Fibroblast of peridontal ligament (primary cell): Measurements from ENCODE around the gene LRIG1.

Experiments
- DNase-seq: peaks from one replicate; pipeline ENCODE4 v3.0.0-alpha.2; 2010; ENCODE audit errors: extremely low read depth

LRIG1 gene

GRCh38 chr3:66403323-66403990, 97.4 kb downstream of the LRIG1 start:
- DNase-seq: peak; percentile 59

GRCh38 chr3:66402596-66403290, 98.1 kb downstream of the LRIG1 start:
- DNase-seq: no peak

- no peak for DNase-seq
These were observed 98.9 kb downstream of the LRIG1 start for GRCh38 chr3:66401675-66402491.

- no peak for DNase-seq
These were observed 99.7 kb downstream of the LRIG1 start for GRCh38 chr3:66401157-66401550.

DNA sequence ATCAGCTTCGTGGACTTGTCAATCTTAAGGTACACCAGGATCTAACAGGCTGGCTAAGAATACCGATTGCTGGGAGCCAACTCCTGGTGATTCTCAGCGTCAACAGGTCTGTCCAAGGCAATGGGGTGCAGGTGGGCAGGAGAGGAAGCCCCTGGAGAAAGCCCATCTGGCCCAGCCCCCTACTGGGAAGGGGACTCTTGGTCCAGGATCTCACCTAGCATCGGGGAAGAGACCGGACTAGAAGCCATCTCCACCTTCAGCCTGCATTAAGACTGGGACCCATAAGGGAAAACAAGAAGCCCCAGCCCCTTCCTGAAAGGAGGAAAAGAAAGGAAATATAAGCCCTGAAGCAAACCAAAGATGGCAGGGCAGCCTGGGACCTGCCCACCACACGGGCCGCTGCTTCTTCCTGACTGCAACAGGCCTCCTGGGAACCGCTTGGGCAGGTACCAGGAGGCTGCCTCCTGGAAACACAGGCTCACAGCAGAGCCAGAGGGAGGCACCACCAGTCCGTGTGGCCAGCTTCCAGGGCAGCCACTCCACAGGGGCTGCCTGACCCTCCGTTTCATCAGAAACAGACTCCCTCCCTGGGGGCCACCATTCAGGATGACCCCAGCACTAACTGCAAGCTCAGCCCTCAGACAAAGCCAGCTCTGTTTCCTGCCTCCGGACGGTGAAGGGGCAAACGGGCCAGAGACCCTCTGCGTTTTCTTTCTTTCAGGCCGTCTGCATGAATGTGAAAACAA, 100.2 kb downstream of the LRIG1 start:
- DNase-seq: no peak

DNA sequence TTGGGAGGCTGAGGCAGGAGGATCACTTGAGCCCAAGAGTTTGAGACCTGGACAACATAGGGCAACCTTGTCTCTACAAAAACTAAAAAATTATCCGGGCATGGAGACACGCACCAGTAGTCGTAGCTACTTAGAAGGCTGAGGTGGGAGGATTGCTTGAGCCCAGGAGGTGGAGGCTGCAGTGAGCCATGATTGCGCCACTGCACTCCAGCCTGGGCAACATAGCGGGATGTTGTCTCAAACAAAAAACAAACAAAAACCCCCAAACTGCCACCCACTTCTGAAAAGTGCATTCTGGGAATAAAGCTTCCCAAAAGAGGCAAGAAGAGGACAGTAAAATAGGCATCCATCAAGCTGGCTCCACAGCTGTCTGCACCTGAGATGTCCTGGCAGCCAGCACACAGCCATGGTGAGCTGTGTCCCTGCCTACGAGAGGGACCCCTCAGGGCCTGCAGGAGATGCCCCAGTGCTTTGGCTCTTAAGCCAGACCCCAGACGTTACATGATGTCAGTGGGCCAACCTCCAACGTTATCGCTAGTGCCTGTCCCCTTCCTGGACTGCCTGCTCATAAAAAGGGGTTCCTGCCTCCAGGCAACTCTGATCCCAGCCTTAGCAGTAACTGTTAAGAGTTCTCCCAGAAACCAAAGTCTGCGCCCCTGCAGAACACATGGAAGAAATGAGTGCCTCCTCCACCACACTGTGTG, 101.1 kb downstream of the LRIG1 start:
- DNase-seq: no peak

- DNase-seq: peak; percentile 52
These were observed 102.4 kb downstream of the LRIG1 start for GRCh38 chr3:66398228-66399025.

- DNase-seq: peak; percentile 60
These were observed 103.1 kb downstream of the LRIG1 start for GRCh38 chr3:66397745-66398144.

DNA sequence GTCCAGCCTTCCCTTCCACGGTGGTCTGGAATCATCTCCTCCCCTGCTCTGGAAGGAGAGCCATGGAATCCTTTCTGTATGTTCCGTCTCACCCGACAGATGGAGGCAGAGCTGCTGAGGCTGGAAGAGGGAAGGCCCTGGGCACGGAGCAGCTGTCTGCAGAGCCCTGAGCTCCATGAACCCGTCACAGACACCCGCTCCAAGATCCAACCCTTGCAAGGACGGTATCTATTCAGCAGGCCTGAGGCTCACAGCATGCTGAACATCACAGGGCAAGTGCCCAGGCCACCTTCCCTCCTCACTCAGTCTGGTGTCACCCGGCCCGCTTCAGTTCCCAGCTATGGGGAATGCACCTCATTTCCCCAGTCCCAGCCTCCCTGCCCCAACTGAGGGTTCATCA, 103.9 kb downstream of the LRIG1 start:
- no peak for DNase-seq

DNA sequence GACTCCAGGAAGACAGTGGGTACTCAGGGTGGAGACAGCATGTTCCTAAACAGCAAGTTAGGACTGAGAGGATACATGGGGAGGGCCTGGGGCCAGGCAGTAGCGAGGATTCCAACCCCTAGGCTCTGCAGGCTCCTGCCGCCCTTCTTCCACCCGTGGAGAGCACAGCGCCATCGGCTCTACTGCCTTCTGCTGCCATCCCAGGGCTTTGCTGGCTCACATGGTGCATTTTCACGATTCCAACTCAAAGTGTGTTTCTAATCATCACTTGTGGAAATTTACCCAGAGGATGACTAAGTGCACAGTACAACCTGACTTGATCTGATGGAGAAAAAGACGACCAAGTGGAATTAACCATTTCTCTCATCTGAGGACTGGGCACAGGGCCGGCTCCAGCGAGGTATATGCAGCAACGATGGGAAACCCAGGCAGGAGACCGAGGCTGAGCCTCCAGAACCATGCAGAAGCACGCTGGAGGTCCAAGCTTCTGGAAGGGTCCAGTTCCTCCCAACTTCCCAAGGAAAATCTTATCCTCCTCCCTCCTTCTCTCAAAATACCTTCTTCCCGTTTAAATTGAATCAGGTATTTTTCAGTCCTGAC, 104.6 kb downstream of the LRIG1 start:
- peak; percentile 36 for DNase-seq

DNA sequence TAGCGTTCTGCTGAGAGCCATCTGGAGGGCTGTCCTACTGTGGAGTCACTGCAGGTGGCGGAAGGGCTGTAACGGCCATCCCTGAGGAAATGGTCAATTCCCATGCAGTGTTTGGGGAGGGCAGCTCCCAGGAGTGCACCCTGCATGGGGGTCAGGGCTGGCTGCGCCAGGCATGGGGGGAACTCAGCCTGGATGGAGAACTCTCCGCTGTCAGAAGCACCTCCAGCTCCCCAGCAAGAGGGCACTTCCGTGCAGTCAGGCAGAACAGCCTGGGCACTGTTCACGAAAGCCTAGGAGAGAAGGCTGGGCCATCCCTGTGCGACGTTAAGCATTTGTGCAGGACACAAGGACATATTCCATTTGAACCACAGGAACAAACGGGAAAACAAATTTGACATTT, 105.2 kb downstream of the LRIG1 start:
- no peak for DNase-seq

DNA sequence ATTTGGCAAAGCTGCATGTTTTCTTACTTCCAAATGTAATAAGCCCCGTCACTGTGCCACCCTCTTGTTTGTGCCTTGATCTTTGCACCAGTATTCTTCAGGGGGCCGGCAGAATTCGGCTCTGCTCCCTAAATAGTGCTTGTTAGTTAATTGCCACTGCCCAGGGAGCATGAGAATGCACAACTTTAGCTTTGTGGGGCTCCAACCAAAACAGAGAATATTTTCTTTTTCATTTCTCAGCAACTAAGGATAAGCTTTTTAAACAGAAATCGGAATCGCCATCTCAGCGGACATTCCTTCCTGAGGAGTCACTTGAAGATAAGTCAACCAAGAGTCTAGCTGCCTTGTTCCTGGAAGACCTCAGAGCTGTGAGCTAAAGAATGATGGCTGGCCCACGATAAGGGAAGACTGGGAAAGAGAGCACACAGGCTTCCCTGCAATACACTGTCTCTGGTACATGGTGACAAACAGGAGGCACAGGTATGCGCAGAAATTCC, 106.0 kb downstream of the LRIG1 start:
- DNase-seq: peak; percentile 86

DNA sequence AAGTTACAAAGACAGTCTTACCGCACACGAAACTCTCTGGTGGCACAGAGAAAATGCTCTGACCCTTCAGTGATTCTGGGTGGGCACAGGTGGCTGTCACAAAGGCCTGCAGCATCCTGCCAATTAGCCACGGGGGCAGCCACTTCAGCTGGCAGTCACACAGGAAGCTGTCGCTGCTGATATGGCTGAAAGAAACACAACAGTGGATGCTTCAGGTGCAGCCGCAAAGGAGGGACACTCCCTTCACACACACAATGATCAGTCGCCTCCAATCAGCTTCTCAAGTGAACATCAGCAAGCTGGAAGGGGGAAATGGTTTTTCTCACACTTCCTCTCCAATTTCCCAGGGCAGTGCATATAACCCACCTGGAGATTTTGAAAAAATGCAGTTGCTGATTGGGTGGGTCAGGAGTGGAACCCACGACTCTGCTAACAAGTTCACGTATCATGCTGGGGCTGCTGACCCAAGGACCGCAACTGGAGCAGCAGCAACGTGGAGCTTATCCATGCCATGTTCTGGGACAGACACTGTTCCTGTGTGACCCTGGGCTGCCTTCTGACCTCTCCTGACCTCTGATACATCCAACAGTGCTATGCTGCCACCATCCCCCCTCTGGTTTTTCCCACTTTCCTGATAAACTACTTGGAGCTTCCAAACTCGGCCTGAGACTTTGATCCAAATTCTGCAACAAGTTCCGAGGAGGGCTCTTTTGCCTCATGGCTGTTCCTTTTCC, 106.6 kb downstream of the LRIG1 start:
- no peak for DNase-seq

GRCh38 chr3:66393333-66394005, 107.4 kb downstream of the LRIG1 start:
- peak; percentile 95 for DNase-seq

DNA sequence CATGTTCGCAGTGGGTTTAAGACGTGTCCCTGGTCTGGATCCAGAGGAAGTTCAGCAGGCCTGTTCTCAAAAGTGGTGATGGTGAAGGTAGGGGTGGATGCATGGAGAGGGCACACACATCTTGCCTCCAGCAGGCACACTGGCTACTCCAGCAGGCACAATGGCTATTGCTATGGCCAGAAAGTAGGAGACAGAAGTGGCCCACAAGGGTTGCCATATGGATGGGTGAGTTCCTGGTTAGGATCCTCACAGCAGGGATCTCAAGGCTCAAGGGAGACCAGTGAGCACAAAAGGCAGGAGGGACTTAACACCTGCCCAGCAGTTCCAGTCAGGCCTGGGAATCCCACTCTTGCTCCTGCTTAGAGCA, 107.9 kb downstream of the LRIG1 start:
- no peak for DNase-seq

GRCh38 chr3:66392512-66392911, 108.3 kb downstream of the LRIG1 start:
- no peak for DNase-seq

DNA sequence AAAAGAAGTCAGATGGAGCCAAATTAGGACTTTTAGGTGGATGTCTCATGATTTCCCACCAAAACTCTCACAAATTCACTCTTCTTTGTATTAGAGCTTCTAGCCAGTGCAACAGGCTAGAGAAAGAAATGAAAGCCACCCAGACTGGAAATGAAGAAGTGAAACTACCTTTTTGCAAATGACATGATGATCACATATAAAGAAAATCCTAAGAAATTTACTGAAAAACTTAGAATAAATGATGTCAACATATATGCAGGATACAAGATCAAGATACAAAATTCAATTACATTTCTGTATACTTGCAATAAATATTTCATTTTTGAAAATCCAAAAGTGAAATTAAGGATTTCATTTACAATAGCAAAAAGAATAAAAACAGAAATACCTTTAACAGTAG, 110.8 kb downstream of the LRIG1 start:
- DNase-seq: no peak

- DNase-seq: peak; percentile 69
These were observed 113.7 kb downstream of the LRIG1 start for GRCh38 chr3:66386925-66387650.
